HL-60/S4 treated with phorbol 12-myristate 13-acetate at 8.2 ng/mL for 4 days and 3 days (cell line): ENCODE data around the gene KCP.
"Not testable (repeated sequence)": the region's sequence is repeated elsewhere in the genome, so short reads cannot be mapped to it uniquely, and the experiment has no call there.

ENCODE experiments used
- in situ Hi-C: fragments of 300-500 bp; cut with MboI; formaldehyde crosslinking; loops from 2 replicates; pipeline ENCODE4 v1.15.0; 2022; ENCODE audit warnings: low sequenced_read_pairs

KCP gene

GRCh38 chr7:128922496-128923410, 12.2 kb upstream of the KCP start:
- in situ Hi-C loops = no loop called here

- in situ Hi-C loops = no loop called here
Measured at GRCh38 chr7:128921866-128922440, 11.4 kb upstream of the KCP start.

- in situ Hi-C loops = no loop called here
Measured at GRCh38 chr7:128920913-128921582, 10.5 kb upstream of the KCP start.

GRCh38 chr7:128919881-128920799, 9.6 kb upstream of the KCP start:
- in situ Hi-C loops = no loop called here

- in situ Hi-C loops = no loop called here
Measured at GRCh38 chr7:128919241-128919640, 8.7 kb upstream of the KCP start.

- in situ Hi-C loops = no loop called here
Measured at GRCh38 chr7:128918016-128918665, 7.6 kb upstream of the KCP start.

GRCh38 chr7:128917122-128917521, 6.6 kb upstream of the KCP start:
- in situ Hi-C loops = no loop called here

GRCh38 chr7:128916643-128916915, 6.1 kb upstream of the KCP start:
- in situ Hi-C loops = no loop called here

GRCh38 chr7:128915841-128916642, 5.5 kb upstream of the KCP start:
- in situ Hi-C loops = no loop called here

- in situ Hi-C loops = no loop called here
Measured at GRCh38 chr7:128915271-128915819, 4.8 kb upstream of the KCP start.

- in situ Hi-C loops = no loop called here
Measured at GRCh38 chr7:128914566-128915151, 4.2 kb upstream of the KCP start.

GRCh38 chr7:128913870-128914565, 3.5 kb upstream of the KCP start:
- in situ Hi-C loops = no loop called here

- in situ Hi-C loops = not testable (repeated sequence)
Measured at GRCh38 chr7:128912709-128913495, 2.4 kb upstream of the KCP start.

- in situ Hi-C loops = no loop called here
Measured at GRCh38 chr7:128912281-128912680, 1.8 kb upstream of the KCP start.

- in situ Hi-C loops = no loop called here
Measured at GRCh38 chr7:128911423-128912031, 1.0 kb upstream of the KCP start.

GRCh38 chr7:128909625-128910568, 612 bp downstream of the KCP start:
- in situ Hi-C loops = no loop called here
